Tibial artery (tissue), 4 donors: ENCODE results near the gene MAPK8IP2.

ENCODE experiments used
- DNase-seq, 2 donors: peaks; one replicate each; pipeline ENCODE4 v3.0.0-alpha.2; 2019
- H3K27ac ChIP-seq, 2 donors: fragments of 200-600 bp; sonication (generic) in 1 of 2; 1 replicate in 1 of 2; 2 replicates in 1 of 2; pipeline ENCODE4 v1.5.1; 2018 to 2019; ENCODE audit warnings: mild to moderate bottlenecking in 1 of 2
- H3K27me3 ChIP-seq, 2 donors: fragments of 200-600 bp; sonication (generic) in 1 of 2; one replicate each; pipeline versions ENCODE4 v1.5.1 to v1.6.0; 2016 to 2019
- H3K36me3 ChIP-seq, 3 donors: fragments of 200-600 bp; sonication (generic) in 2 of 3; one replicate each; pipeline ENCODE4 v1.5.1; 2016 to 2019; ENCODE audit warnings: mild to moderate bottlenecking in 2 of 3
- H3K4me1 ChIP-seq, 4 donors: fragments of 200-600 bp; sonication (generic) in 2 of 4; 1 replicate in 3 of 4; 2 replicates in 1 of 4; pipeline ENCODE4 v1.5.1; 2016 to 2019
- H3K4me3 ChIP-seq, 2 donors: fragments of 200-600 bp; sonication (generic) in 1 of 2; 1 replicate in 1 of 2; 2 replicates in 1 of 2; pipeline ENCODE4 v1.5.1; 2018 to 2019; ENCODE audit warnings: mild to moderate bottlenecking in 2 of 2
- H3K9me3 ChIP-seq, 3 donors: fragments of 200-600 bp; sonication (generic) in 1 of 3; one replicate each; pipeline ENCODE4 v1.5.1; 2016 to 2019
- CTCF ChIP-seq, 2 experiments: fragments of 200-600 bp in 1 of 2; fragments of 450-650 bp in 1 of 2; IDR thresholded peaks; one replicate each; pipeline ENCODE4 v1.5.1; 2017 to 2019; ENCODE audit warnings: antibody characterized with exemption in 2 of 2, mild to moderate bottlenecking in 1 of 2, moderate library complexity in 1 of 2
- intact Hi-C: fragments of 100-400 bp; cut with DNase I; formaldehyde crosslinking; loops from one replicate; pipeline ENCODE4 v1.15.0; 2023; ENCODE audit warnings: low total_unique reads

MAPK8IP2 gene

GRCh38 chr22:50567721-50568252 lies 32.8 kb upstream of the MAPK8IP2 start:
- intact Hi-C loops = no loop called here
- TF ChIP-seq CTCF (IDR thresholded peaks at IDR 0.05) = no peak
- no peak for DNase-seq
- Histone ChIP-seq H3K36me3 (peaks cover 0 to 43% (median 0%) of the 10 kb centered on the region in 3 donors), H3K4me3 (no peak overlapping the region), H3K27ac (no peak overlapping the region), H3K27me3 (no peaks in the 10 kb centered on the region), H3K9me3 (no peaks in the 10 kb centered on the region), H3K4me1 (peaks cover 0 to 11% (median 7%) of the 10 kb centered on the region in 4 donors)

GRCh38 chr22:50568626-50569025 lies 32.0 kb upstream of the MAPK8IP2 start:
- Histone ChIP-seq H3K4me3 (no peak overlapping the region), H3K27me3 (no peaks in the 10 kb centered on the region), H3K36me3 (peaks cover 0 to 51% (median 0%) of the 10 kb centered on the region in 3 donors), H3K27ac (no peak overlapping the region), H3K9me3 (no peaks in the 10 kb centered on the region), H3K4me1 (peaks cover 0 to 5% (median 1%) of the 10 kb centered on the region in 4 donors)
- no peak for TF ChIP-seq CTCF (IDR thresholded peaks at IDR 0.05)
- DNase-seq = no peak
- intact Hi-C loops = no loop called here

GRCh38 chr22:50569041-50569459 lies 31.5 kb upstream of the MAPK8IP2 start:
- Histone ChIP-seq H3K9me3 (no peaks in the 10 kb centered on the region), H3K27ac (no peak overlapping the region), H3K4me1 (peaks cover 0 to under 1% (median 0%) of the 10 kb centered on the region in 4 donors), H3K4me3 (no peak overlapping the region), H3K27me3 (no peaks in the 10 kb centered on the region), H3K36me3 (peaks cover 0 to 55% (median 0%) of the 10 kb centered on the region in 3 donors)
- no peak for DNase-seq
- no peak for TF ChIP-seq CTCF (IDR thresholded peaks at IDR 0.05)
- intact Hi-C loops = no loop called here

- intact Hi-C loops = no loop called here
- Histone ChIP-seq H3K27ac (no peak overlapping the region), H3K4me3 (no peak overlapping the region), H3K27me3 (no peaks in the 10 kb centered on the region), H3K36me3 (peaks cover 0 to 58% (median 0%) of the 10 kb centered on the region in 3 donors), H3K9me3 (no peaks in the 10 kb centered on the region), H3K4me1 (no peaks in the 10 kb centered on the region)
- no peak for DNase-seq
- no peak for TF ChIP-seq CTCF (IDR thresholded peaks at IDR 0.05)
Measured at GRCh38 chr22:50569896-50570535, 30.6 kb upstream of the MAPK8IP2 start.

- Histone ChIP-seq H3K4me1 (no peaks in the 10 kb centered on the region), H3K27me3 (peaks cover 0 to under 1% of the 10 kb centered on the region in 2 donors), H3K9me3 (no peaks in the 10 kb centered on the region), H3K4me3 (no peak overlapping the region), H3K27ac (no peak overlapping the region), H3K36me3 (peaks cover 0 to 58% (median 0%) of the 10 kb centered on the region in 3 donors)
- DNase-seq = no peak
- no peak for TF ChIP-seq CTCF (IDR thresholded peaks at IDR 0.05)
- intact Hi-C loops = no loop called here
Measured at GRCh38 chr22:50570861-50571260, 29.7 kb upstream of the MAPK8IP2 start.
